Stimulated activated CD4-positive, alpha-beta T cell treated with anti-CD3 and anti-CD28 coated beads, Interleukin-12 subunit alpha, Interleukin-12 subunit beta, amount 100 ng/mL, for 48 hours (primary cell): ENCODE results near the gene AUP1.
A peak's percentile ranks its signal among the peaks of the same experiment; 100 is the strongest.

ENCODE experiments used
- DNase-seq, 3 donors: peaks; one replicate each; pipeline ENCODE4 v3.0.0-alpha.2; 2020; ENCODE audit warnings: low read depth in 2 of 3, low spot score in 1 of 3

AUP1 gene

DNA sequence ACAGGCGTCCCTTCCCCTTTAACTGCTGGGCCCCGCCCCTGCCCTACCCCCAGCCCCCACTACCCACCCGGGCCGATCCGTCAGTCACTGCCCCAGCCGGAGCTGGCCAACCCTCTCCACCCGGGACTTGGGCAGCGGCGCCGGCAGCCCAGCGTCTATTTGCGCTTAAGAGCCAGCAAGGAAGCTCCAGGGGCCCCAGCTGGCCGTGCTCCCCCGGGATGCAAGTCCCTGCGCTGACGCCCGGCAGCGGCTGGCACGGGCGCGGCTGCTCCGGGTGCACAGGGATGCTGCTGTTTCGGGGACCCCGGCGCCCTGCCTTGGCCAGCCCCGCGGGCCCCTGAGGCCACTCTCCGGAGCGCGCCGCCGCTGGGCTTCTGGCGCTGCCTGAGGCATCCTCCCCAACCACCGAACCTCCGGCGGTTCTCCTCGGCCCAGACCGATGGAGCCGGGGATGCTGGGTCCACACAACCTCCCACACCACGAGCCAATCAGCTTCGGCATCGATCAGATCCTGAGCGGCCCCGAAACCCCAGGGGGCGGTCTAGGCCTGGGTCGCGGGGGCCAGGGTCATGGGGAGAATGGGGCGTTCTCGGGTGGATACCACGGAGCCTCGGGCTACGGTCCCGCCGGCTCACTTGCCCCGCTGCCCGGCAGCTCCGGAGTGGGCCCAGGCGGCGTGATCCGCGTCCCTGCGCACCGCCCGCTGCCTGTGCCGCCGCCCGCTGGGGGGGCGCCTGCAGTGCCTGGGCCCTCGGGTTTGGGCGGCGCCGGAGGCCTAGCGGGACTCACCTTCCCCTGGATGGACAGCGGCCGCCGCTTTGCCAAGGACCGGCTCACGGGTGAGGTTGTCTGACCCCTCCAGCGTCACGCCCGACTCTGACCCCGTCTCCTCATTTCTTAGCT is 14.9 kb downstream of the AUP1 start, which contains the start of gene TLX2:
Gene TLX2, plus strand, starts transcription at position 83 of the 903 bp plus-strand sequence. Its CDS starts 357 bp downstream, at position 440.
- DNase-seq, result no peak

DNA sequence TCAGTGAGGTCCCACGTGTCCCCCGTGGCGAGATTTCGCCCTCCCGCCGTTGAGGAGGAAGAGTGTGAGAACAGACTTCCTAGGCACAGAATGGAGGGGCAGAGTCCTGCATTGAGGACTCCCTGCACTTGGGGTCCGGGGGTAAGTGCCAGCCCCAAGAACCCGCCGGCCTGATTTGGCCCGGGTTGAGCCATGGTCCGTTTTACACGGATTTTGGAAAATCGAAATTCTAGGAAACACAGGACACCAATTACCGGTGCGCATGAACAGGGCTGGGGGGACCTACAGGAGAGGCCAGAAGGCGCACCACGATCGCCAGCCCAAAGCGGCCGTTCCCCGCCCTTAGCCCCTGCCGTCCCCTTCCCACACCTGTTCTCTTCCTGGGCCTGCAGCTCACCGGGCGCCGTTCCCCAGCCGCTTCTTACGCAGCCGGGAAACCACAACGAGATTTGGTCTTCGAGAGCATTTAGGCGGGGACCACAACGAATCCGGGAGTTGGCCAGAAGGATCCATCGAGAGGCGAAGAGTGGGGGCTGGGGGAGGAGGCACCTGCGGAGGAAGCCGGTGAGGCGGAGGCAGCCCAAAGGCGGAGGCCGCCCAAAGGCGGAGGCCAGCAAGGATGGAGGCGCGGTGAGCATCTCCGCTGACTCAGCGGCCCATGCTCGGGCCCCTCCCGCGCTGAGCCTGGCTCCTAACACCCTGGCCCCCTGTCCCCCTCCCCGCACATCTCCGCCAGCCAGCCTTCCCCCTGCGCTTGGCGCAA is 15.7 kb downstream of the AUP1 start:
- no peak for DNase-seq

DNA sequence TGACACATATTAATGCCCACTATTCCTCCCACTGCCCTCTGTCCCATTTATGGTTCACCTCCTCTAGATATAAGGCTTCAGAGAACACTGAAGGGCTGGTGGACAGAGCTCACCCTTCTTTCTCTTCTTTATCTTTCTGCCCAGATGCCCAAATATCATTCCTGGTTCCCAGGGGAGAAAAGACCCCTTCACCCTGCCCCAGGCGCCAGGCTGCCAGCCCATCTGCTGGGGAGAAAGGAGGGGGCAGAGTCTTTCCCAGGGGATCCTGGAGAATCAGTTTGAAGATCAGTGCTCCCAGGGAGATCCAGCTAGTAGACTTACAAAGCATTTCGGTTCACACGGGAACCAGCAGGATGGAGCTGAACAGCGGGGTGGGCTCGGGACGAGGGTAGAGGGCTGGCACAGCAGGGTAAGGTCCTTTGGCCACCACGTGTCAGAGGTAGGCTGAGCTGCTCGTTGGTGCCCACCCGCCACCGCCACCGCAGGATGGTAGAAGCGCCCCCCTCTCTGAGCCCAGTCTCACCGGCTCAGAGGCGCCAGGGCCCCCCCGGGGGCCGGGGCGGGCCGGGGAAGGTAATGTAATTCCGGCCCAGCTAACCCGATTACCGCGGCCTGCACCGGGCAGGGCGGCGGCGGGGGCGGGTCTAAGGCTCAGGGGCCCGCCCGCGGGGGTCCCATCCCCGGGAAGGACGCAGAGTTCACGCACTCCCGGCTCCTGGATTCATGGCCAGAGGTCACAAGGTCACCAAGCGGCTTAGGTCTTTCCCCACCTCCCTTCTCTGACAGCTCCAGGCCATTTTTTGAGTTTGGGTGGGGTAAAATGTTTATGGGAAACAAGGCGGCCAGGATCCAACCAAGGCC is 16.5 kb downstream of the AUP1 start:
- no peak for DNase-seq

DNA sequence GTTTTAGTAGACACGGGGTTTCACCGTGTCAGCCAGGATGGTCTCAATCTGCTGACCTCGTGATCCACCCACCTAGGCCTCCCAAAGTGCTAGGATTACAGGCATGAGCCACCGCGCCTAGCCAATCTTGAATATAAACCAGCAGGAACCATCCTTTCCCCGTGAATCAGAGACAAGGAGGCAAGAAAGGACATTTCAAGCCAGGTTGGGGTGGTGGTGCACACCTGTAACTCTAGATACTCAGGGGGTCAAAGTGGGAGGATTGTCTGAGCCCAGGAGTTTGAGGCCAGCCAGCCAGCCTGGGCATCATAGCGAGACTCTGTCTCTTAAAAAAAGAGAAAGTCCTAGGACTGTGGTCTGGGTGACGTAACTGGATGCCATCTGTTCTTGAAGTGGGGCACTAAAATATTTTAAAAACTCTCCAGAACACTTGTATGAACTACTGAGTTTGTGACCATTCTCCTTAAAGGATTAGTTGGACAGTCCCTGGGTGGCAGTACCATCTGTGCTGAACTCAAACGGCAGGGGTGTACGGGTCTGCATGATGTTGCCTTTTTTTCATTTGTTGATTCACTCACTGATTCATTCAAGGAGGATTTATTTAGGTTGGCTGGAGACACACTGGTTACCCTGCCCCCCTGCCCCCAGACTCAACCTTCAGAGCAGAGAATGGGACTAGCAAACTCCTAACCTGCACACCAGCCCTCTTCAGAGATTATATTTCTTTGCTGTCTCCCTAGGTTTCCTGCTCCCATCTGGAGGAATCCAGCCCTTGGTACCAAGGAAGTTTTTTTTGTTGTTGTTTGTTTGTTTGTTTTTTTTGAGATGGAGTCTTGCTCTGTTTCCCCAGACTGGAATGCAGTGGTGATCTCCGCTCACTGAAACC is 18.2 kb downstream of the AUP1 start:
- DNase-seq, result no peak

DNA sequence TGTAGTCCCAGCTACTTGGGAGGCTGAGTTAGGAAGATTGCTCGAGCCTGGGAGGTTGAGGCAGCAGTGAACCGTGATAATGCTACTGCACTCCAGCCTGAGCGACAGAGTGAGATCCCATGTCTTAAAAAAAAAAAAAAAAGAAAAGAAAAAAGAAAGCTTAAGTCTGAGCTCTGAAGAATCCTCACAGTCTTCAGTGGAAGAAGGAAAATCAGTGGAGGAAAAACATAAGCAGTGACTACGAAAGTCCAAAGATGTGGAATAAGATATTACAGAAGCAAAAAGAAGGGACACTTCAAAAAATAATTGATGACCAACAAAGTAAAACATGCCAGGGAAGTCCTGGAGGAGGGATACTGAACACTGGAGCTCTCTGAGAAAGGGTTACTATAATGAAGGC is 19.2 kb downstream of the AUP1 start:
- no peak for DNase-seq

DNA sequence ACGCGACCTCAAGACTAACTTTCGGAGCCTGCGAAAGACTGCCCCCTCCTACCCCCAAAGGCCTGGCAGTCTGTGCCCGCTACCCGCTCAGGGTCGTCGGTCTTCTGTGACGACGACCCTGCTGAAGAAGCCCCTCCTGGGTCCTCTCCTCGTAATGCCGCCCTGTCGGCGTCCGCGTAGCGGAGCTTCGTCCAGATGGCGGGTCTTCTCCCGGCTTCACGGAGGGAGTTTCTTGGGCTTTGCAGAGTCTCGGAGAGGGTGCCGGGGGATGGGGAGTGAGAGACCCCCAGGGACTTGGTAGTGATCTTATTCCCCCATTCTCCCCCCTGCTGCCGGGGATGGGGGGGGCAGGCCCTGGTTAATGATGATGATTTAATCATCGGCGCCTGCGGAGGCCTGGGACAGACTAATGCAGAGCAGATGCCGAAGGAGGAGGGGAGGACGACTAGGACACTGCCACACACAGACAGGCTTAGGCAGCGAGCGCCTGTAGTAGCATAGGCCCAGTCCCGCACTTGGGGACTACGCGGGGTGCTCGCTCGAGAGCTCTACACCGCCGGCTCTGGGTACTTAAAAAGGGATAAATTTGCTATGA is 21.5 kb downstream of the AUP1 start:
- DNase-seq, result no peak

DNA sequence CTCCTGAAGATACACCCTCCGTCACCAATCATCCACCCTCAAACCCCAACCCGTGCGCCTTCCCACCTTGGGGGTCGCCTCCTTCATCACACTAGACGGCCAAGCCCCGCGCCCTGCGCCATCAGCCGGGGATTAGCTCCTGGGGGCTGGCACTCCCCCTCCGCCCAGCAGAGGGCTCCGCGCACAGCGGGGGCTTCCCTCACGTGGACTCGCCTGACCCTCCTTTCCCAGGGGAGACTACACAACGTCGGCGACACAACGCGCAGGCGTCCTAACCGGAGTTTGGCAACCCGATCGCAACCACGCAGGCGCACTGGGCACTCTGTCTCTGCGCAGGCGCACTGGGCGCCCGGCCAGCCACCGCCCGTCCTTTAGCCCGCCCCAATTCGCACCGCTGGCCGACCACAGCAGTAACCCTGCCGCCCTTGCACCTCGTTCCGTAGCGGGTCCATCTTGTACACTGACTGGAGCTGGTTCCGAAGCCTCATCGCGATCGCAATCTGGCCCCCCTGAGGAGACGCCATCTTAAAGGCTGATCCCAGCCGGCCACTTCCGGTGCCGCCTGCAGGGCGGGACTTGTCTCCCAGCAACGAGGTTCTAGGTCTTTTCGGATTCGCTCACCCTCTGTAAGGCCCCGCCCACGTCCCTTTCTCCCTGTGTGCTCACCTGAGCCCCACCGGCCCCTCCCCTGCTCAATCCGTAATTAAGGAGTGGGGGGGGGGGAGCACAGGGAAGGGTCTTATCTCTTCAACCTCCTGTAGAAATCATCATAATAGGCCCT is 22.2 kb downstream of the AUP1 start, which contains the start of gene PCGF1:
Gene PCGF1, minus strand, starts transcription at position 551 of the 781 bp plus-strand sequence. Its CDS starts 27 bp downstream, at position 524.
- DNase-seq, result peak; percentile 95 to 99 (median 99)

DNA sequence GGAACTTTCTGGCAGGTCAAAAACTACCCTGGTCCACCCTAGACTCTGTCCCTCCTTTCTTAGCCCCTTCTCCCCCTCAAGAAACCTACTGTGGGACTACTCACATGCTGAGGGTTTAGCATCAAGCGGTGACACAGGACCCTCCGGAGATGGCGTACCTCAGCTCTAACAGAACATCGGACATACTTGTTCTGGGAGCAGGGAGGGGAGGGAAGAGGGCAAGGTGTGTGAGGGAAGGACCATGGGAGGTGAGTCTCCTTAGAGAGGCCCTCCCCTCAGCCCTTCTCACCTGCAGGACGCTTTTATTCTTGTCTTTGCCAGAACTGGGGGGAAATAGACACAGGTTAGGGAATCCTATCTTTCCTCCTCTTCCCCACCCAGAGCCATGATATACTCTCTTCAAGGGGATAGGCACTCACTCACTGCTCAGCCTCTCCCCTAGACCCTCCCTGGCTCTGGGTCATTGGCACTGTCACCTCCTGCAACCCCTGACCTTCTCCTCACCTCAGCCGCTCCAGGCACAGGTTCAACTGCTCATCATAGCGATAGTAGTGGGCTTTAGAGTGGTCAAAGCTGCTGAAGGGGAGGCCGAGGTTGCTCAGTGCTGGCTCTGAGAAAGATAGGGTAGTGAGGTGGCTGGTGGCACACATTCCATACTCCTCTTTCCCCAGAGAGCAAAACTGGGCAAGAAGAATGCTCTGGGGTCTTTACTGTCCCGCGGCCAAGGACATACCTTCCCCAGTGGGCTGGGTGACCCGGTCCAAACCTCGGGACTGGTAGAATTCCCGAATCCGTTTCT is 23.9 kb downstream of the AUP1 start:
- no peak for DNase-seq

DNA sequence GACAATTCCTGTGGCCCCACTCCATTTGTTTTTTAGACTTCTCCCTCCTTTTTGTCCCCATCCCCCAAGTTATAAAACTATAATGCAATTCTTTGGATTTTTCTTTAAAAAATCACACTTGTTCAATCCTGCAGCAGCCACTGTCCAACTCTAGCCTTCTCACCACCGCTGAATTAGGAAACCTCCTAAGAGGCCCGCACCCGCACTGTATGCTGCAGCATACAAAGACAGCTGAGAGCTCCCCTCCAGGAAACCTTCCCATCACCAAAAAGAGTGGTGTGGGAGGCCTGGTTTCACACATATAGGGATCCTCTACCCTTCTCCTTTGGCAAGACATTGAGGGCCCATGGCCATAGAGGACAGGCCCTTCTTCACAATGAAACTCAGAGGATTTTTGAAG is 24.9 kb downstream of the AUP1 start:
- DNase-seq, result no peak

DNA sequence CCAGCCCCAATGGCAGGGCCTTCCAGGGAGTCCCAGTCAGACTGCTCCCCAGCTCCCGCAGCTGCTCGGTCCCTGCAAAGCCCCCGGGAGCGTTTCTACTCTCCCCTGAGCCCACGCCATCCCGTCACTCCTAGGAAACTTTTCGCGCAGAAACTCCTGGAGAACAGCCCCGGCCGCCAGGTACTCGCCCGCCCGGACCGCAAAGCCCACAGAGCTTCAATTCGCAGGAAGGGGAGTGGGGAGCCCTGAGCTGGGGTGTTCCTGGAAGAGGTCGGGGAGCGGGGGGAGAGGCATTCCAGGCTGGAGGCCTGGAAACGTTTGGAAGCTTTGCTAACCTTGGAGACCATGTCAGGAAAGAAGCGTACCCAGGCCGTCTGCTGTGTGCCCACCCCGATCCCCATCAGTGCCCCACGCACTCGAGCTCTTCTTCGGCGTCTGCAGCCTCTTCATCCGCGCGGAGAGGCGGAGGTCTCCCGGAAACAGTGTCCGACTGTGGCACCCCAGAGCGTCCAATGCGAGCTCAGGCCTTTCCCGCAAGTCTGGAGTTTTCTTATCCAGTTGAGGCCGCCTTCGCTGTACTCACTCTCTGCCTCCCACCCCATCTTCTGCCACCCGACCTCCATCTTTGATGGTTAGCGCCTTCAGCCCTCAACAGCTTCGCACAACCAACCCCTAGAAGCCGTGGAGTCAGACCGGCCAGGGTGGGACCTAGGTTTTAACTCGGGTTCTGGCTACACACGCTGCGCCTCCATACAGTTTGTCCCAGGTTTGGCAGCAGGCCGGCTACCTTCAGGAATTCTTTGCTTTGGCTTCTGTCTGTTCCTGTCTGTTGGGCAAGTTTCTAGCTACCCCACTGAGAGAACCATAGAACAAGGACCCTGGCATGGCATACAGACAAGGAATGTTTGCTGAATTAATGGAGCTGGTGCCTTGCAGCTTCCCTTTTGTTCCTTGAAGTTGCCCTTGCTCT is 25.7 kb downstream of the AUP1 start:
- DNase-seq, result no peak

DNA sequence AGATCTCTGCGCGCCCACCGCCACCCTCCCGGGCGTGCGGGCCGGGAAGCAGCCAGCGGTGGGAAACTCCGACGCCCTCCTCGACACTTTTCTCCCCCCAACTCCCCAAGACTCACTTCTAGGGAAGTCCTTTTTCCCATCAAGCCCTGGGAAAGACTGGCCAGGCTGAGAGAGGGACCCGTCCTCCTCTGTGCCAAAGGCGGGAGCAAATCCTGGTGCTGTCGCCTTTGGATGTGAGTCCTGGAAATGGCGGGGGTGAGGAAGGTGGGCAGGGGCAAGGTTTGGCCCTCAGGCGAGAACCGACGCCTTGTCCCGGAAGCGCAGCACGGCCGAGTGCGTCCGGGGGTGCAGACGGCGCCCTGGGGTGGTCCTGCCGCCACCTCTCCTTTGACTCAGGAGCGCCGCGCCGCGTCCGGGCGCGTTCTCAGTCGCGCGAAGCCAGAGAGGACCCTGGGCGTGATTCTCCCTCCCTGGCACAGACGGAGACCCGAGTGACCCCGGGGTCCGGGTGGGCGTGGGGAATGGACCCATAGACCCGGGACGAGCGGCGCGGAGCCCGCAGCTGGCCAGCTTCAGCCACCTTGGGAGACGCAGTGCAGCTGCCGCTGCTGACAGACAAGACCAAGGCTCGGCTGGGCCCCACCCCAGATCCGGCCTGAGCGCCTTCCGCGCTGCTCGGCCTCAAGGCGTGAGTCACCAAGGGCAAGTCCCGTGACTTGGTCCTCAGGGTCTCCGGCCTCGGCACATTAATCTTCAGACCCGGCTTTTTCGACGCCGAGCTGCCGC is 26.6 kb downstream of the AUP1 start:
- no peak for DNase-seq

DNA sequence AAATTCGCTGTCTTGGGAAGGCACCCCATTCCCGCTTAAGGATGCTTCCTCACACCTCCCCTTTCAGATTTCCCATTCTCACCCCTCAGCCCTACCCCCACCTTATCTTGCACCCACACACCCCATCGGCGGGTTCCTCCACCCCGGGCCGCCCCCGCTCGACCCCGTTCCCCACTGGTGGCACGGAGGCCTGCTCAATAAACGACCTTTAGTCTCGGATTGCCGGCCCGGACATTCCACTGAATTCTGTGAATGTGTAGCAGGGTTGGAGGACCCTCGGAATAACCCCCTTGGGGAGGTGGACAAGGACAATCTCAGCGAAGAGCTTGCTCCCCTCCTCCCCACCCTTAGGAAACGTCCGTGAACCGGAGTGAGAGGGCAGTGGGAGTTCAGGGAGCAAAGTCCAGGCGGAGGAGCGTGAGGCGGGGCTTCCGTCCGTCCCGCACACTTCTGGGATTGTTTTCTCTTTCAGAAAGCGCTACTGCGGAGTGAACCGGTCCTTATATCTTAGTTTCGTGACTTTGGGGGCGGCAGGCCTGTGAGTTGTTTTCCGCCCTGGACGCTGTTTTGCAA is 27.3 kb downstream of the AUP1 start:
- no peak for DNase-seq

DNA sequence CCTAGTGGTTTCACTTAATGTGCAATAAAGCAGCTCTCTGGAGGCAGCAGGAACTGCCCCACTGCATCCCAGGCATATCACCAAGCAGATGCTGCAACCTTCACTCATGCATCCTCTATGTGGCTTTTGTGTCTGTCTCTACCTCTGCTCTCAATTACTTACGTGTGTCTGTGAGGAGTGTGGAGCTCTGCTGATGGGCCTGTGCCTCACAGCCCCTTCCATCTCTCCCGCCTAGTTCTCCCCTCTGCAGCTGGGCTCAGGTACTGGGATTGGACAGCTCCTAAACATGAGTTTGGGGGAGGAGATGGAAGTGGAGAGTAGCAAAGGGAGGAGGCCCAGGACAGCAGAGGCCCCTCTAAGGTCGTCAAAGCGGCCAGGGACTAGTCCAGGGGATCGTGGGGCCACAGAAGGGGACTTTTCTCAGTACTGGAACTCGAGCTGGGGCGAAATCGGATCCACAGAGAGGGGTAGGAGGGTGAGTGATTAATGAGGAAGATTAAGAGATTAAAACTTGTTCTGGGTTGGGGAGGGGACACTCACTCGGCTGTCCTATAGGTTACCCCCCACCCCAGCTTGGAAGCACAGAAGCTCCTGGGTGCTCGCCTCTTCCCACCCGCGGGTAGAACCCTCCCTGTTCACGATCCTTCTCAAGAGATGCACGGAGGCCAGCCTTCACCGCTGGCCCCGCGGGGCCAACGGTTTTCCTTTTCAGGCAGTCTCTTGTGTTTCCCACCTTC is 28.0 kb downstream of the AUP1 start:
- DNase-seq, result no peak

DNA sequence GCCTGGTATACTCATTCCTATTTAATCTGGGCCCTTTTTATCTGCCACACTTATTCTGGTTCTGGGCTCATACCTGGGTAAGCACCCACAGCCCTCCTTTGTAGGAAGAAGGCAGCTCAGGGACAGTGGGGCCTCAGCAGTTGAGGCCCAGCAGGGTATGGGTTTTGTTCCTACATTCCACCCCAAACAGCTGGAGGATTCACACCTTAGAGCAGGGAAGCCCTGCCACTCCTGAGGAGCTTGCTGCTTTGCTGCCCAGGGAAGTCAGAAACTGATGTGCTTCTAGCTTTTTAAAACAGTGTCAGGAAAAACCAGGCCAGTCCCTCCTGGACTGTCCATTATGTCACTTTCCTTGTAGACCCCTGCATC is 28.9 kb downstream of the AUP1 start:
- no peak for DNase-seq

DNA sequence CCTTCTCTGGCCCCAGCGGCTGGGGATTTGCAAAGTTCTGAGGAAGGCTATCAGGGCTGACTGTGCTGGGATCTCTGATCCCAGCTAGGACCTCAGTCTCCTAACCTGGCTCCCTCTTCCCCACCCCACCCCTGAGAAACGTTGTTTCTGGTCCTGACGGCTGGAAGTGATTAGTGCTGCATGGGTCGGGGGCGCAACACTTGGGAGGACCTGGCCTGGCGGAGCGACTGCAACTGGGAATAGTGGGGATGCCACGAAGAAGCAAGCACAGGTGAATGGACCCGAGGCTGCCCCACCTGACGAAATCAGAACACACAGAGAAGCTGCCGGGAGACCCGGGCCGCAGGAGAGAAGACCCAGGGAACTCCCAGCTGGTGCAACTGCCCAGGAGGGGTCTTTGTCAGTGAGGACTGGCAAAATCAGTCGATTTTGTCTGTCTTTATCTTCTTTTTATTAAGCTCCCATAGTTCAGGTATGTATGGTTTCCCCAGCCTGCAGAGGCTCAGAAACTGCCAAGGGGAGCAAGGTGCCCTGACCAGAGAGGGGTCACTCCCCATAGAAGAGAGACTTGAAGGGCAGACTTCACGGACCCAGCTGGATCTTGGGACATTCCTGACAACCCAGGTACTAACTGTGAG is 29.4 kb downstream of the AUP1 start:
- DNase-seq, result no peak
